Skin epidermis (tissue), 12 donors: ENCODE measurements around the gene TTBK1.

Experiments
- H3K27ac ChIP-seq, 21 experiments: fragments of 200-600 bp; sonication (generic) in 11 of 21; one replicate each; pipeline ENCODE4 v1.5.0; 2020; ENCODE audit warnings: mild to moderate bottlenecking in 3 of 21, inconsistent platforms in 2 of 21, moderate library complexity in 2 of 21
- H3K4me3 ChIP-seq, 7 experiments: fragments of 200-600 bp; sonication (generic) in 2 of 7; one replicate each; pipeline ENCODE4 v1.5.0; 2020; ENCODE audit warnings: inconsistent platforms in 2 of 7, mild to moderate bottlenecking in 2 of 7, moderate library complexity in 1 of 7

TTBK1 gene

DNA sequence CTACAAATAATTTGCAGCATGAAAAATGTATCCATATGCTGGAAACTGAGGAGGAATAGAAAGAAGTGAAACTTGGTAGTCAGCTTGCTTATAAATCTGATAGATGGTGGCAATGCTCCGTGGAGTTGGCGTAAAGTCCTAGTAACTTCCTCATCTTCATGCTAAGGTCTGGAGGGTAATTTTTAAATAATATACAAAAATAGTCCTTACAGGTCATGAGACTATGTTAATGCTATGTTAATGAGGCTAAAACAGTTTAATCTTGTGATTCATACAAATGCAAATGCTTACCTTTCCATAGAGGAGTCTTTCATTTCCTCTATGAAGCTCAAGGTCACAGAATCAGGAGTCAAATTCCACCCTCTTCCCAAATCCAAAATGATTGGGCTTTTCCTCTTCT lies 74.7 kb downstream of the TTBK1 start:
- H3K27ac ChIP-seq: no peak overlapping the region

GRCh38 chr6:43325876-43326275 lies 82.6 kb downstream of the TTBK1 start:
- Histone ChIP-seq H3K4me3 (no peak overlapping the region), H3K27ac (no peak overlapping the region)

More for the DNA sequence above, 74.7 kb downstream of the TTBK1 start:
- no peak overlapping the region for H3K4me3 ChIP-seq

DNA sequence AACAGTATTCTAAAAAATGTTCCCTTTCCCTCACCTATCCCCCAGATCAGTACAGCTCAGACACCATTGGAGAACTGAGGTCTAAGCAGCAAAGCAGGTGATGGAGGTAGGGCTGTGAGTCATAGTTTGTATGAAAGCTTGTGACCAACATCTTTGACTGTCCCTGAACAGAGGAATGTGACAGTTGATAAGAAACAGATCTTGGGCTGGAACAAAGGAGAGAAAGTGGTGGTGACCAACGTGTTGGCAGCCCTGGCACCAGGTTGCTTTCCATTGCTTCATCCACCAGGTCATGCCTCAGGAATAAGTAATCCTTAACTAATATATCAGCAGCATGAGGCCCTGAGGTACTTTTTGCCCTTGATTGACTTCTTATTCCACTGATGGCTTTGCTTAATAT lies 85.2 kb downstream of the TTBK1 start:
- Histone ChIP-seq H3K27ac (no peak overlapping the region), H3K4me3 (no peak overlapping the region)

- Histone ChIP-seq H3K27ac (no peak overlapping the region), H3K4me3 (no peak overlapping the region)
Measured at GRCh38 chr6:43331470-43331869, 88.2 kb downstream of the TTBK1 start.

GRCh38 chr6:43331891-43332290 lies 88.6 kb downstream of the TTBK1 start:
- Histone ChIP-seq H3K27ac (no peak overlapping the region), H3K4me3 (no peak overlapping the region)

DNA sequence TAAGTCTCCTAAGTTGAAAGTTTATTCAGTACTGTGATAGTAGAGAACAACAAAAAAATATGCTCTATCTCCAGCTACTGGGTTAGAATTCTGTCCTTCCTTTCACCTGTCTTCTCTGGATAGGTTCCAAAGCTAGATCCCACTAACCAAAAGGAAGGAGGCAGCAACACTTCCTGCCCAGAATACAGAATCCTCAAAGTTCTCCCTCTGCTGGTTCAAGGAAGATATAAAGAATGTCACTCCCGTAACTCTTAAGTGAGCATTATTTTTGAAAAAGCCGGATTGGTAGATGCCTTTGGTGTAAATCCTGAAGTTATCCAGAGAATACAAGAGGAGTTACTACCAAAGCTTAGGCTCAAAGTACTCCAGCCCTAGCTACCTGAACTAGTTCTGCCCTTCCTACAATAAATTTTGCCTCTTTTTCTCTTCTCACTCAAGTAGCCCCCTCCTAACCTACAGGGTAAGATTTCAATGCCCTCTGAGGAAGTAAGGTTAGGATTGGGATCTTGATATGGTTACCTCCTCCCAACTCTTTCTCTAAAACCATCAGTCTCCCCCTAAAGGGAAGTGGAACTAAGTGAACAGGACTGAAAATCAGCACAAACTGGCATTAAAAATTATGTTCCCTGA lies 91.3 kb downstream of the TTBK1 start:
- Histone ChIP-seq H3K4me3 (no peak overlapping the region), H3K27ac (no peak overlapping the region)

GRCh38 chr6:43335469-43335868 lies 92.2 kb downstream of the TTBK1 start:
- H3K27ac ChIP-seq: no peak overlapping the region
- no peak overlapping the region for H3K4me3 ChIP-seq

- Histone ChIP-seq H3K4me3 (no peak overlapping the region), H3K27ac (no peak overlapping the region)
Measured at GRCh38 chr6:43336382-43336781, 93.1 kb downstream of the TTBK1 start.
